ENCODE data around the gene DIDO1. TPM values are rescaled to one million over a fixed set of nuclear protein-coding genes. Genes with fewer than 3 reads are reported as not detected.
A peak's percentile ranks its signal among the peaks of the same experiment; 100 is the strongest.

Gene DIDO1
- total RNA-seq (2014; rRNA removed; shearing (Covaris generic)) = 42.9 and 50.4 TPM in 2 replicates

DNA sequence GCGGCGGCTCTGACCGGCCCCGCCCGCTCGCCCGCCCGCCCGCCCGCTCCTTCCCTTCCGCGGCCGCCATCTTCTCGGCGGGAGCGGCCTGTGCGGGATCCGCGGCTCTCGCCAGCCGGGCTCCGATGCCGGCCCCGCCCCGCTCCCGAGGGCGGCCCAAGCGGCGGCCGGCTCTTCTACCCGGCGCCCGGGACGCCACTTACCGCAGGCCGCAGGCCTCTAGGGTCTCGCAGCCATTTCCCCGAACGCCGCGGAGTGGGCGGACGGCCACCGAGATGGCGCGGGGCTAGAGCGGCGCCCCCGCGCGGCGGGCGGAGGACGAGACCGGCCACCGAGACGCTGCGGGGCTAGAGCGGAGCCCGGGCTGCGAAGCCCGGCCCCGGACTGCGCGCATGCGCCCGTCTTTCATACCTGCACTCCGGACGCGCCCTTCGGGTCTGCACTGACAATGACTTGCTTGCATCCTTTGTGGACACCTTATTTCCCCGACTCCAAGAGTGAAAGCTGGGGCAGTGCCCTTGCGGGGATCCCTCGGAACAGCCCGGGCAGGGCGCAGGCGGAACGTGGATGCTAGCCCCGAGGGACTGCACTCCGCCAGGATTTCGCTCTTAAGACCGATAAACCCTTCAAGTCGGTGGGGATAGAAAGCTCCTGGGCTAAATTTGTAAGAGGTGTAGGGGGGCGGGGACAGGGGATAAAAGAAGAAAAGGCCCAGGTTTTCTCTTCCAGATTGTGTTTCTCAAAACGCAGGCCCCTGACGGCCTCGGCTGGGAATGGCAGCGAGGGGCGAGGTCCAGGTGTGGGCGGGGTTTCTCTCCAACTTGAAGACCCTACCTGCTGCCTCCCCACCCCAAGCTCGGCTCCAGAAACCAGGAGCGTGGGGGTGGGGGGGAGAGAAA is at the start of gene DIDO1:
TSS of gene DIDO1 (minus strand) at position 277 of the 899 bp plus-strand sequence.
- peak; percentile 83 to 88 for DNase-seq (ENCODE audit: low read depth in 1 of 2, low spot score in 2 of 2)
- no peaks in the 10 kb centered on the region for H3K27me3 ChIP-seq (replicated peaks)
- H3K9me3 ChIP-seq (replicated peaks) = no peaks in the 10 kb centered on the region
- H3K4me3 ChIP-seq = peak within 1 kb of the TSS; percentile 92
- peaks cover 22% of the 10 kb centered on the region for H3K36me3 ChIP-seq
- peak within 1 kb of the TSS; percentile 85 for H3K27ac ChIP-seq
- H3K4me1 ChIP-seq (replicated peaks) = peaks cover 64% of the 10 kb centered on the region

DNA sequence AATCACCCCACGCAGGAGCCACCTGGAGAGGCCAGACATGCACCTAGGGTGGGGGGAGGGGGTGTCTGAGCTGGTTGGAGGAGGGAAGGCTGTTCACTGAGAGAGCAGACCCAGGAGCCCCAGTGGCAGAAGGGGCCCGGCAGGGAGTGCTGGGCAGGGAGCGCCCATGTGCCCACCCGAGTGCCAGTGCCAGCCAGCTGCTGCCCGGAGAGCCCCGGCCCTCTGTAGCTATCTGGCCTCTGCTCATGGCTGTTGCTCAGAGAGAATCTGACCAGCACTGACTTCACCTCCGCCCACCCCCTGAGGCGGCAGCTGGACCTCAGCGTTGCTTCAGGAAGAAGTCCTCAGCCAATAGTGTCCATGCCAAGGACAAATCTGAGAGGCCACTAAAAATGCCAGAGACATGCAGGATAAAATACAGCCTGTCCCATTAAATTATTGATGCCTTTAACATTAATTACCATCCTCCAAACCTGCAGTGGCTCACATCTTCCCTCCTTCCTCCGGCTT is 49.0 kb upstream of the DIDO1 start:
- no peaks in the 10 kb centered on the region for H3K9me3 ChIP-seq (replicated peaks)
- DNase-seq (ENCODE audit: low read depth in 1 of 2, low spot score in 2 of 2) = no peak
- H3K4me3 ChIP-seq = no peak overlapping the region
- H3K36me3 ChIP-seq = no peaks in the 10 kb centered on the region
- peaks cover 82% of the 10 kb centered on the region for H3K27me3 ChIP-seq (replicated peaks)
- H3K4me1 ChIP-seq (replicated peaks) = peaks cover 6% of the 10 kb centered on the region; the same call in 1 of the 2 replicates
- H3K27ac ChIP-seq = no peak overlapping the region

DNA sequence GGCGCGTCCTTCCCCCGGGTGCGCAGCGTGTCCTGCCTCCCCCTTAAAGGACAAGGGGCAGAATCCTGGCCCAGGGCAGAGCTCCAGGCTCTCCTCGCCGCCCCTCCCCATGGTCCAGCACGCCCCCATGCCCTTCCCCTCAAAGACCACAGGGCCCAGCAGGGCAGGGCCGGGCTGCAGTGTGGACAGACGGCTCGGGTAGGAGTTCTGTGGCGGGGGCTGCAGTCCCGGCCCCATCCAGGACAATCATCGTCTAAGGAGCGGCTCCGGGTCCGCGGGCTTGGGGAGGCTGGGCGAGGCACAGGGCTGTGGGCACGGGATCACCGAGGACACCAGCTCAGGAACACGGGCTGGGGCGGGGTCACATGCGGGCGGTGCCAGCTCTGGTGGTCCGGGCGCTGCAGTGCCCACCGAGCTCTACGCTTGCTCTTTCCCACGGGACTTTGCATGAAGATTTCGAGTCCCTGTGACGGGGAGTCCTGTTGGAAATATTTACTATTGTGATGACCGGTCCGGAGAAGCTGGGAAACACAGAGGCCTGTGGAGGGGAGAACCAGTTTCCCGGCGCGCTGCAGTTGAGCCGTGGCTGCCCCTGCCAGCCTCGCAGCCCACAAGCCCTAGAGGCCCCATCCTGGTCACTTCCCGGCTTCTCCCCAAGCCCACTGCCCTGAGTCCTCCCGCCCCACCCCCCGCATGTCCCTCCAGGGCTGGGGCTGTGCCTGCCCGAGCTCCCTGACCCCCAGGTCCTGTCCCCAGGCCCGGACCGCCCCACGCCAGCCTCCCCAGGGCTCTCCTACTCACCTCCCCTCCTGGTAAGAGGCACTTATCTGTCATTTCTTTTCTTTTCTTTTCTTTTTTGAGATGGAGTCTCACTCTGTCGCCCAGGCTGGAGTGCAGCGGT is 46.8 kb upstream of the DIDO1 start:
- Histone ChIP-seq H3K4me1 (replicated peaks) (peaks cover 6% of the 10 kb centered on the region; the same call in 1 of the 2 replicates), H3K9me3 (replicated peaks) (no peaks in the 10 kb centered on the region), H3K27me3 (replicated peaks) (peaks cover 78% of the 10 kb centered on the region), H3K36me3 (no peaks in the 10 kb centered on the region), H3K4me3 (no peak overlapping the region), H3K27ac (no peak overlapping the region)
- DNase-seq (ENCODE audit: low read depth in 1 of 2, low spot score in 2 of 2) = no peak

DNA sequence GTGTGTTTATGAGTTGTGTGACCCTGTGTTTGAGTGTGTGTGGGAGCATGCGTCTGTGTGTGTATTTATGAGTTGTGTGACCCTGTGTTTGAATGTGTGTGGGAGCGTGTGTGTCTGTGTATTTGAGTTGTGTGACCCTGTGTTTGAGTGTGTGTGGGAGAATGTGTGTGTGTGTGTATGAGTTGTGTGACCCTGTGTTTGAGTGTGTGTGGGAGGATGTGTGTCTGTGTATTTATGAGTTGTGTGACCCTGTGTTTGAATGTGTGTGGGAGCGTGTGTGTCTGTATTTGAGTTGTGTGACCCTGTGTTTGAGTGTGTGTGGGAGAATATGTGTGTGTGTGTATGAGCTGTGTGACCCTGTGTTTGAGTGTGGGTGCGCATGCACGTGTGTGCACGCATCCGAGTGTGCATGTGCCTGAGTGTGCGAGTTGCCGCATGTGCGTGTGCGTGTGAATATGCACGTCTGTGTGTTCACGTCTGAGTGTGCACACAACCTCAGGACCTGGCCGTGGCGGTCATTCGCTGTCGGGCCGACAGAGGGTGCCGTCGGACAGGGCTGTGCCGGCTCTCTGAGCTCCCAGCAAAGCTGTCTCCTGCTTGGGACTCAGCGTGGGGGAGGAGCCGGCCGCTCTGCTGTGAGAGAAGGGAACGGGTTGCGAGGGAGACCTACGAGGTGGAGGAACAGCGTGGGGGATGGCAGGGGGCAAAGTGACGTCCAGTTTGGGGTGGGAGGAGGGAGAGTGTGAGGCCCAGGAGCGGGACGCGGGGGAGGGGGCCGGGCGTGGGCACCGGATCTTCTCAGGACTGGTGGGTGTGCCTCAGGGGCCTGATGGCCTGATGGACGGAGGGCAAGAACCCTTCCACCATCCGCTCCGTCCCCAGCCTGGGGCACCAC is 45.9 kb upstream of the DIDO1 start:
- peak; percentile 47 to 88 for DNase-seq (ENCODE audit: low read depth in 1 of 2, low spot score in 2 of 2)
- H3K4me1 ChIP-seq (replicated peaks) = peaks cover 6% of the 10 kb centered on the region; the same call in 1 of the 2 replicates
- H3K27me3 ChIP-seq (replicated peaks) = peaks cover 77% of the 10 kb centered on the region
- H3K27ac ChIP-seq = no peak overlapping the region
- no peaks in the 10 kb centered on the region for H3K9me3 ChIP-seq (replicated peaks)
- H3K36me3 ChIP-seq = no peaks in the 10 kb centered on the region
- H3K4me3 ChIP-seq = no peak overlapping the region

DNA sequence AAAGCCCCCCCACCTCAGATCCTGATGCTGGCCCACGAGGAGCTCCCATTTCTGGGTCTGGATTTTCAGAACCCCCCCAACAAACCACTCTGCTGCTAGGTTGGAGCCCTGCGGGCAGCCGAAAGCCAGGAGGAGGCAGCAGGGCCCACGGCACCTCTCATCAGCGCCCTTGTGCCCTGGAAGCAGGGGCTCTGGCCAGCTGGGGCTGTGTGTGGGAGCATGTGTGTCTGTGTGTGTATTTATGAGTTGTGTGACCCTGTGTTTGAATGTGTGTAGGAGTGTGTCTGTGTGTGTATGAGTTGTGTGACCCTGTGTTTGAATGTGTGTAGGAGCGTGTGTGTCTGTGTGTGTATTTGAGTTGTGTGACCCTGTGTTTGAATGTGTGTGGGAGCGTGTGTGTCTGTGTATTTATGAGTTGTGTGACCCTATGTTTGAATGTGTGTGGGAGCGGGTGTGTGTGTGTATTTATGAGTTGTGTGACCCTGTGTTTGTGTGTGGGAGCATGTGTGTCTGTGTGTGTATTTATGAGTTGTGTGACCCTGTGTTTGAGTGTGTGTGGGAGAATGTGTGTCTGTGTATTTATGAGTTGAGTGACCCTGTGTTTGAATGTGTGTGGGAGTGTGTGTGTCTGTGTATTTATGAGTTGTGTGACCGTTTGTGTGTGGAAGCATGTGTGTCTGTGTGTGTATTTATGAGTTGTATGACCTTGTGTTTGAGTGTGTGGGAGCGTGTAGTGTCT is 45.1 kb upstream of the DIDO1 start:
- no peak for DNase-seq (ENCODE audit: low read depth in 1 of 2, low spot score in 2 of 2)
- Histone ChIP-seq H3K9me3 (replicated peaks) (no peaks in the 10 kb centered on the region), H3K27me3 (replicated peaks) (peaks cover 73% of the 10 kb centered on the region), H3K27ac (no peak overlapping the region), H3K4me1 (replicated peaks) (peaks cover 6% of the 10 kb centered on the region; the same call in 1 of the 2 replicates), H3K4me3 (no peak overlapping the region), H3K36me3 (no peaks in the 10 kb centered on the region)

DNA sequence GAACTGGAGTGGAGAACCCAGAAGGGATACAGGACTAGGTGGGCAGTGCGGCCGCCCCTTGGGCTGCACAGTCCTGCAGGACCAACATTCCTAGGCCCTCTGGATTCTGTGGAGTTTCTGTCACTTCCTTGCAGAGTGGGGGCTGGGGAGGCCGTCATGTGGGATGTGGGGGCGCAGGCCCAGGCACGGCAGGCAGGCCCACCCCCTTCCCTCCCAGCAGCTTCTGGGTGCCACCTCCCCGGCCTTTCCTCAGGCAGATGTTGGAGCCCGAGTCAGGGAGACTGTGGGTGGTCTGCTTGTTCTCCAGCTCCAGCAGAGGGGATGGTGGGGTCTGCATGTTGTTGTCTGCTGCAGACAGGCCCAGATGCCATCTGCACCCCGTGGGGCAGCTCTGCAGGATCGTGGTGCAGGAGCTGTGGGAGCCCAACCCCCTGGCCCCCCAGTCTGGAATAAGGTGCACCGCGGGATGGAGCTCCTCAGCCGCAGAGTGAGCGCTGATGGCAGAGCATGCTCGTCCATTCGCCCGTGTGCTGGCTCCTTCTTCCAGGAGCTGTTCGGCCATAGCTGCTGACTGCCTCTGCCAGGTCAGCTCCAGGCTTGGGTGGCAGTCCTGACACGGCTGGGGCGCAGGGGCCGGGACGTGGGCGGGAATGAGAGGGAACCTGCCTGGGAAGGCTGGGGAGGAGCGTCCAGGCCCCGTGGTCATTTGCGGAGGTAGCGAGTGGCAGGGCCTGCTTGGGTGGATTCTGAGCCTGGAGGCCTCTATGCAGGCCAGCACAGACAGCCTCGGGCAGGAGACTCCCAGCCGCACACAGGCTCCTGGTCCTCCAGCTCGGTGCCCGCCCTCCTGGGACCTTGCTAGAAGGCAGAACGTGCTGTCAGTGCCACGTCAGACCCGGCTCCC is 44.3 kb upstream of the DIDO1 start:
- no peak overlapping the region for H3K4me3 ChIP-seq
- H3K27ac ChIP-seq = no peak overlapping the region
- no peaks in the 10 kb centered on the region for H3K9me3 ChIP-seq (replicated peaks)
- peaks cover 71% of the 10 kb centered on the region for H3K27me3 ChIP-seq (replicated peaks)
- DNase-seq (ENCODE audit: low read depth in 1 of 2, low spot score in 2 of 2) = no peak
- H3K4me1 ChIP-seq (replicated peaks) = peaks cover 6% of the 10 kb centered on the region; the same call in 1 of the 2 replicates
- H3K36me3 ChIP-seq = no peaks in the 10 kb centered on the region

DNA sequence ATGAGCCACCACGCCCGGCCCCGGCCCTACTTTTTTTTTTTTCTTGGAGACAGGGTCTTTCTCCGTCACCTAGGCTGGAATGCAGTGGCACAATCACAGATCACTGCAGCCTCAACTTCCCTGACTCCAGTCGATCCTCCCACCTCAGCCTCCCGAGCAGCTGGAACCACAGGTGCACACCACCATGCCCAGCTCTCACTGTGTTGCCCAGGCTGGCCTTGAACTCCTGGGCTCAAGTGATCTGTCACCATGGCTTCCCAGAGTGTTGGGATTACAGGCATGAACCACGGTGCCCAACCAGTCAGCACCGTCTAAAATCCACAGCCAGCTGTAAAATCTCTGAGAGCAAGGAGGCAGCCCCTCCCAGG is 43.6 kb upstream of the DIDO1 start:
- no peak overlapping the region for H3K4me3 ChIP-seq
- no peaks in the 10 kb centered on the region for H3K36me3 ChIP-seq
- H3K27ac ChIP-seq = no peak overlapping the region
- DNase-seq (ENCODE audit: low read depth in 1 of 2, low spot score in 2 of 2) = no peak
- peaks cover 6% of the 10 kb centered on the region; the same call in 1 of the 2 replicates for H3K4me1 ChIP-seq (replicated peaks)
- H3K27me3 ChIP-seq (replicated peaks) = peaks cover 71% of the 10 kb centered on the region
- no peaks in the 10 kb centered on the region for H3K9me3 ChIP-seq (replicated peaks)

DNA sequence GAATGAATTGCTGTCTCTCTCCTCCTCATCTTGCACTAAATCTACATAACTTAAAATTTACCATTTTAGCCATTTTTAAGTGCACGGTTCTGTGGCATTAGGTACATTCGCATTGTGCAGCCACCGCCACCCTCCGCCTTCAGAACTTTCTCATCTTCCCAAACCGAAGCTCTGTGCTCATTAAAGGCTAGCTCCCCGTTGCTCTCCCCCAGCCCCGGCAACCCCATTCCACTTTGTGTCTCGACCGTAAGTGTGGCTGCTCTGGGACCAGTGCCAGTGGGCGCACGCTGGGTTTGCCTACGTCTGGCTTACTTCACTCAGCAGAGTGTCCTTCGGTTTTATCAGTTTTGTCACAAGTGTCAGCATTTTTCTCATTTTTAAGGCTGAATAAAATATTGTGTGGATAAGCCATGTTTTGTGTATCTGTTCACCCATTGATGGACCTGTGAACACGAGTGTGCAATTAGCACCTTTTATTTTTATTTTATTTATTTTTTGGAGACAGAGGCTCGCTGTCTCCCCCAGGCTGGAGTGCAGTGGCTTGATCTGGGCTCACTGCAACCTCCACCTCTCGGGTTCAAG is 43.0 kb upstream of the DIDO1 start:
- H3K27me3 ChIP-seq (replicated peaks) = peaks cover 71% of the 10 kb centered on the region
- no peak overlapping the region for H3K27ac ChIP-seq
- DNase-seq (ENCODE audit: low read depth in 1 of 2, low spot score in 2 of 2) = no peak
- no peaks in the 10 kb centered on the region for H3K36me3 ChIP-seq
- no peaks in the 10 kb centered on the region for H3K9me3 ChIP-seq (replicated peaks)
- peaks cover 6% of the 10 kb centered on the region; the same call in 1 of the 2 replicates for H3K4me1 ChIP-seq (replicated peaks)
- no peak overlapping the region for H3K4me3 ChIP-seq

DNA sequence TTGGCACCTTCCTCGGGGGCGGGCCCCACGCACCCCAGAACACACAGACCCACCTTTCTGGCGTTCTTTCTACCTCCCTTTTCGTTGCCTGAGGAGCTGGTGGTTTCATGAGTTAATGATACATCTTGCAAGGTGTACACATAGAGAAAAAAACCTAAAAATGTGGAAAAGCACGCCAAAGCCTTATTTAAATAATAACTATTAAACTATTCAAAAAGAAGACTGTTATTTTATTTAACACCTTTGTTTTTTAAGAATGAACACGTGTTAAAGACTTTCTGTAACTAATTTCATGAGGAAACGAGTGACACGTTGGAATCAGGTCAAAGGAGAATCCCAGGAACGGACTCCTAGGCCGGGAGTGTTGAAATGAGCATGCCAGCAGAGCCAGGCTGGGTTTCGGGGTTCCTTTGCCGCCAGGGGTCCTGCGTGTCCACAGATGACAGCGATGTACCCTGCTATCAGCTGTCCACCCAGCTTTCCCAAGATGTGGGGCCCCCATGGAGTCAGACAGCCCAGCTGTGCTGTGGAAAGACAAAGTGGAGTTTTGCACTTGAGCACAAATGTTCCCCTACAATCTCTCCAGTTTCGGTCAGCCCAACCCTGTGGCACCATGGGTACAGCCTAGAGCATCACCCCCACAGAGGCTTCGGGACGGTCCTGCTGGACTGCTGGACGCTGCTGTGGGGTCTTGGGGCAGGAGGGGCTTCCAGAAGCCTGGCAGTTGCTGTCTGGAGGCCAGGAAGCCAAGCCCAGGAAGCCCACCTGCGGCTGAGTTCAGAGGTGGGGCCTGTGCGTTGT is 42.3 kb upstream of the DIDO1 start:
- Histone ChIP-seq H3K4me3 (no peak overlapping the region), H3K9me3 (replicated peaks) (no peaks in the 10 kb centered on the region), H3K27ac (no peak overlapping the region), H3K4me1 (replicated peaks) (peaks cover 6% of the 10 kb centered on the region; the same call in 1 of the 2 replicates), H3K36me3 (no peaks in the 10 kb centered on the region), H3K27me3 (replicated peaks) (peaks cover 71% of the 10 kb centered on the region)
- no peak for DNase-seq (ENCODE audit: low read depth in 1 of 2, low spot score in 2 of 2)

DNA sequence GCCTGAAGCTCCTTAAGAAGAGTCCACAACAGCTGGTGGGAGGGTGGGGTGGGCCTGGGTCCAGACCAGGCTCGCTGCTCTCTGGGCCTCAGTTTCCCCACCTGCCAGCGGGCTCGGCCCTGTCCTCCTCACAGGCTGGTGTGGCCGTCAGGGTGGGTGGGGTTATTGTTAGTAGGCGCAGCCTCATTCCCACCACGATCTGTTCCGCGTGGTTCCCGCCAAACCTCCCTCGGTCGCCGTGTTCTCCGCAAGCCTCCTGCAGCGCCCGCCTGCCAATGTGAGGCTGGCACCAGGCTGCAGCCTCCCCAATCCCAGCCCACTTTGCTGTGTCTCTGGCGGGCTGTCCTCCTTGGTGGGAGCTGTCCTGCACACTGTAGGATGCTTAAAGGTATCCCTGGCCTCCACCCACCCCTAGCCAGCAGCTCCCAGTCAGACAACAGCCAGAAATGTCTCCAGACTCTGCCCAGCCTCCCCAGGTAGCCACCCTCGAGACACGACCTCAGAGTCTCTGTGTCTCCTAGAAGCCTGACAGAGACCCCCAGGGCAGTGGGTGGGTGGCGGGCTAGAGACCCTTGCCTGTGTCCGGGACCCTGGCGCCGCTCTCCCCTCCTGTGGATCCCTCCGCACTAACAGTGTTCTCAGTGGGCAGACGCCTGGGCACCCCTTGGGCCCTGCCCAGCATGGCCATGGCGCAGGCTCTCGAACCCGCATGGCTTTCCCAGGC is 41.5 kb upstream of the DIDO1 start:
- DNase-seq (ENCODE audit: low read depth in 1 of 2, low spot score in 2 of 2) = no peak
- H3K9me3 ChIP-seq (replicated peaks) = no peaks in the 10 kb centered on the region
- H3K27ac ChIP-seq = no peak overlapping the region
- no peaks in the 10 kb centered on the region for H3K36me3 ChIP-seq
- peaks cover 6% of the 10 kb centered on the region; the same call in 1 of the 2 replicates for H3K4me1 ChIP-seq (replicated peaks)
- H3K4me3 ChIP-seq = no peak overlapping the region
- peaks cover 68% of the 10 kb centered on the region for H3K27me3 ChIP-seq (replicated peaks)
